ENCODE data around the gene SNPH.
A peak's percentile ranks its signal among the peaks of the same experiment; 100 is the strongest.

SNPH gene

GRCh38 chr20:1307571-1307971 is 41.5 kb downstream of the SNPH start:
- DNase-seq: no peak

- DNase-seq: no peak
Observed at GRCh38 chr20:1308067-1308701, 42.1 kb downstream of the SNPH start.

GRCh38 chr20:1308702-1309095 is 42.6 kb downstream of the SNPH start:
- DNase-seq: no peak

- DNase-seq: no peak
Observed at GRCh38 chr20:1309439-1309847, 43.3 kb downstream of the SNPH start.

GRCh38 chr20:1310071-1310470 is 44.0 kb downstream of the SNPH start:
- no peak for DNase-seq

GRCh38 chr20:1310506-1311190 is 44.6 kb downstream of the SNPH start:
- no peak for DNase-seq

- no peak for DNase-seq
Observed at GRCh38 chr20:1312308-1312707, 46.2 kb downstream of the SNPH start.

- DNase-seq: no peak
Observed at GRCh38 chr20:1312904-1313235, 46.8 kb downstream of the SNPH start.

- DNase-seq: peak; percentile 80
Observed at GRCh38 chr20:1313236-1313964, 47.3 kb downstream of the SNPH start.

- no peak for DNase-seq
Observed at GRCh38 chr20:1315804-1316203, 49.7 kb downstream of the SNPH start.

- DNase-seq: no peak
Observed at GRCh38 chr20:1317545-1318255, 51.6 kb downstream of the SNPH start.

GRCh38 chr20:1319051-1319450 is 53.0 kb downstream of the SNPH start:
- no peak for DNase-seq

- DNase-seq: no peak
Observed at GRCh38 chr20:1319462-1319861, 53.4 kb downstream of the SNPH start.

- no peak for DNase-seq
Observed at GRCh38 chr20:1320016-1320415, 53.9 kb downstream of the SNPH start.

- no peak for DNase-seq
Observed at GRCh38 chr20:1320902-1321653, 55.0 kb downstream of the SNPH start.

- no peak for DNase-seq
Observed at GRCh38 chr20:1321654-1321939, 55.5 kb downstream of the SNPH start.

GRCh38 chr20:1322511-1323245 is 56.6 kb downstream of the SNPH start:
- DNase-seq: peak; percentile 43

- peak; percentile 19 for DNase-seq
Observed at GRCh38 chr20:1323256-1323655, 57.2 kb downstream of the SNPH start.

- no peak for DNase-seq
Observed at GRCh38 chr20:1323830-1324597, 57.9 kb downstream of the SNPH start.

GRCh38 chr20:1324598-1325172 is 58.6 kb downstream of the SNPH start:
- no peak for DNase-seq
